Stomach smooth muscle (tissue), 2 donors: ENCODE measurements around the gene PPP1R1A.

ENCODE experiments used
- H3K27ac ChIP-seq: one replicate; pipeline ENCODE4 v1.7.0; 2013; ENCODE audit warnings: mild to moderate bottlenecking, low read length, inconsistent platforms
- H3K27me3 ChIP-seq, 2 donors: one replicate each; pipeline ENCODE4 v1.7.0; 2013; ENCODE audit warnings: low read length in 2 of 2; ENCODE audit not compliant: insufficient read depth in 2 of 2, control insufficient read depth in 1 of 2
- H3K36me3 ChIP-seq, 2 donors: one replicate each; pipeline ENCODE4 v1.7.0; 2013; ENCODE audit warnings: low read length in 2 of 2; ENCODE audit not compliant: control insufficient read depth in 2 of 2, insufficient read depth in 2 of 2
- H3K4me1 ChIP-seq: one replicate; pipeline ENCODE4 v1.7.0; 2013; ENCODE audit warnings: low read length; ENCODE audit not compliant: control insufficient read depth, insufficient read depth
- H3K4me3 ChIP-seq, 2 donors: one replicate each; pipeline ENCODE4 v1.7.0; 2013; ENCODE audit warnings: low read length in 2 of 2
- H3K9ac ChIP-seq, 2 donors: one replicate each; pipeline ENCODE4 v1.7.0; 2013; ENCODE audit warnings: low read length in 2 of 2, mild to moderate bottlenecking in 1 of 2
- H3K9me3 ChIP-seq, 2 donors: one replicate each; pipeline ENCODE4 v1.7.0; 2013; ENCODE audit warnings: low read length in 2 of 2; ENCODE audit not compliant: control insufficient read depth in 2 of 2
- donor health status: healthy.
- donor health status: Pancreatic carcinoma.

The PPP1R1A gene

GRCh38 chr12:54622463-54623183, 34.2 kb upstream of the PPP1R1A start:
- peaks cover 0 to 5% of the 10 kb centered on the region in 2 donors for H3K27me3 ChIP-seq

GRCh38 chr12:54616933-54617680, 28.6 kb upstream of the PPP1R1A start:
- H3K4me1 ChIP-seq: no peaks in the 10 kb centered on the region
- H3K27me3 ChIP-seq: peaks cover 4 to 19% of the 10 kb centered on the region in 2 donors
- H3K27ac ChIP-seq: no peak overlapping the region
- H3K36me3 ChIP-seq: no peaks in the 10 kb centered on the region
- H3K4me3 ChIP-seq: no peak overlapping the region
- H3K9ac ChIP-seq: no peak overlapping the region
- H3K9me3 ChIP-seq: no peaks in the 10 kb centered on the region

More at GRCh38 chr12:54622463-54623183, 34.2 kb upstream of the PPP1R1A start:
- H3K9ac ChIP-seq: no peak overlapping the region
- H3K4me3 ChIP-seq: no peak overlapping the region
- H3K4me1 ChIP-seq: no peaks in the 10 kb centered on the region
- no peak overlapping the region for H3K27ac ChIP-seq
- no peaks in the 10 kb centered on the region for H3K36me3 ChIP-seq
- no peaks in the 10 kb centered on the region for H3K9me3 ChIP-seq

GRCh38 chr12:54612225-54612750, 23.8 kb upstream of the PPP1R1A start:
- peaks cover 8 to 28% of the 10 kb centered on the region in 2 donors for H3K27me3 ChIP-seq
- H3K4me3 ChIP-seq: no peak overlapping the region
- no peaks in the 10 kb centered on the region for H3K36me3 ChIP-seq
- H3K9ac ChIP-seq: no peak overlapping the region
- H3K9me3 ChIP-seq: no peaks in the 10 kb centered on the region
- H3K4me1 ChIP-seq: no peaks in the 10 kb centered on the region
- no peak overlapping the region for H3K27ac ChIP-seq

- no peaks in the 10 kb centered on the region for H3K4me1 ChIP-seq
- no peaks in the 10 kb centered on the region for H3K36me3 ChIP-seq
- no peaks in the 10 kb centered on the region for H3K9me3 ChIP-seq
- H3K27me3 ChIP-seq: peaks cover 8 to 28% of the 10 kb centered on the region in 2 donors
- no peak overlapping the region for H3K9ac ChIP-seq
- no peak overlapping the region for H3K4me3 ChIP-seq
- H3K27ac ChIP-seq: no peak overlapping the region
These were observed 23.3 kb upstream of the PPP1R1A start for GRCh38 chr12:54611715-54612149.

- H3K36me3 ChIP-seq: no peaks in the 10 kb centered on the region
- peaks cover 4 to 11% of the 10 kb centered on the region in 2 donors for H3K27me3 ChIP-seq
- no peak overlapping the region for H3K4me3 ChIP-seq
- no peak overlapping the region for H3K9ac ChIP-seq
- H3K27ac ChIP-seq: no peak overlapping the region
- no peaks in the 10 kb centered on the region for H3K4me1 ChIP-seq
- no peaks in the 10 kb centered on the region for H3K9me3 ChIP-seq
These were observed 20.3 kb upstream of the PPP1R1A start for GRCh38 chr12:54608769-54609168.

- H3K27me3 ChIP-seq: peaks cover 4 to 9% of the 10 kb centered on the region in 2 donors
- no peak overlapping the region for H3K4me3 ChIP-seq
- no peak overlapping the region for H3K9ac ChIP-seq
- H3K4me1 ChIP-seq: no peaks in the 10 kb centered on the region
- no peak overlapping the region for H3K27ac ChIP-seq
- H3K36me3 ChIP-seq: no peaks in the 10 kb centered on the region
- H3K9me3 ChIP-seq: no peaks in the 10 kb centered on the region
These were observed 19.7 kb upstream of the PPP1R1A start for GRCh38 chr12:54608156-54608555.

GRCh38 chr12:54606556-54606955, 18.1 kb upstream of the PPP1R1A start:
- Histone ChIP-seq H3K4me1 (no peaks in the 10 kb centered on the region), H3K36me3 (no peaks in the 10 kb centered on the region), H3K27me3 (peaks cover 4 to 8% of the 10 kb centered on the region in 2 donors), H3K9ac (no peak overlapping the region), H3K27ac (no peak overlapping the region), H3K9me3 (no peaks in the 10 kb centered on the region), H3K4me3 (no peak overlapping the region)

GRCh38 chr12:54605138-54605970, 16.9 kb upstream of the PPP1R1A start:
- Histone ChIP-seq H3K9ac (no peak overlapping the region), H3K4me1 (no peaks in the 10 kb centered on the region), H3K27ac (no peak overlapping the region), H3K9me3 (no peaks in the 10 kb centered on the region), H3K4me3 (no peak overlapping the region), H3K36me3 (no peaks in the 10 kb centered on the region), H3K27me3 (peaks cover 3 to 4% of the 10 kb centered on the region in 2 donors)

- Histone ChIP-seq H3K4me3 (no peak overlapping the region), H3K4me1 (no peaks in the 10 kb centered on the region), H3K27ac (no peak overlapping the region), H3K9me3 (no peaks in the 10 kb centered on the region), H3K27me3 (peaks cover 0 to 4% of the 10 kb centered on the region in 2 donors), H3K36me3 (no peaks in the 10 kb centered on the region), H3K9ac (no peak overlapping the region)
These were observed 16.0 kb upstream of the PPP1R1A start for GRCh38 chr12:54604436-54604835.

- no peak overlapping the region for H3K27ac ChIP-seq
- no peak overlapping the region for H3K9ac ChIP-seq
- H3K4me1 ChIP-seq: no peaks in the 10 kb centered on the region
- H3K27me3 ChIP-seq: peaks cover 0 to 4% of the 10 kb centered on the region in 2 donors
- H3K4me3 ChIP-seq: no peak overlapping the region
- no peaks in the 10 kb centered on the region for H3K9me3 ChIP-seq
- no peaks in the 10 kb centered on the region for H3K36me3 ChIP-seq
These were observed 15.4 kb upstream of the PPP1R1A start for GRCh38 chr12:54603872-54604271.
